Lower lobe of right lung (tissue), 2 donors: ENCODE data around the gene ELMO3. TPM values are rescaled to one million over a fixed set of nuclear protein-coding genes. Genes with fewer than 3 reads are reported as not detected.

Source experiments
- ATAC-seq, 2 donors: fragments of 200-7000 bp; cut with Tn5 transposase; one replicate each; pipeline ENCODE4 v1.9.1; 2020 to 2022; ENCODE audit warnings: mild to moderate bottlenecking in 2 of 2, moderate library complexity in 2 of 2
- DNase-seq: peaks from one replicate; pipeline ENCODE4 v3.0.0-alpha.2; 2020
- H3K27ac ChIP-seq: fragments of 200-600 bp; one replicate; pipeline ENCODE4 v1.8.0; 2022
- H3K27me3 ChIP-seq: fragments of 200-600 bp; one replicate; pipeline ENCODE4 v1.8.0; 2022; ENCODE audit warnings: low read depth
- H3K36me3 ChIP-seq: fragments of 200-600 bp; one replicate; pipeline ENCODE4 v1.8.0; 2022; ENCODE audit warnings: mild to moderate bottlenecking
- H3K4me1 ChIP-seq: fragments of 200-600 bp; one replicate; pipeline ENCODE4 v1.8.0; 2022
- H3K4me3 ChIP-seq: fragments of 200-600 bp; one replicate; pipeline ENCODE4 v1.8.0; 2022; ENCODE audit warnings: mild to moderate bottlenecking
- H3K9me3 ChIP-seq: fragments of 200-600 bp; one replicate; pipeline ENCODE4 v1.8.0; 2022
- CTCF ChIP-seq: fragments of 200-600 bp; IDR thresholded peaks from one replicate; pipeline ENCODE4 v1.8.0; 2022; ENCODE audit warnings: antibody characterized with exemption, mild to moderate bottlenecking
- intact Hi-C: fragments of 100-400 bp; cut with DNase I; formaldehyde crosslinking; loops from one replicate; pipeline ENCODE4 v1.11.0; 2022
- total RNA-seq: library from RNA; stranded (reverse); fragmentation: NEBNext Ultra II Directional; extraction: Animal tissue kit (Norgen Biotek cat#: 25700); gene quantifications from one replicate; pipeline ENCODE4 v1.2.1, GENCODE V29; 2021
- donor health status: DM: no; HTN: yes; CAD: no; lungs with severe emphysema.

Gene ELMO3
- total RNA-seq, 1 donor from 2014 or later: 14.9 TPM

- Histone ChIP-seq H3K27me3 (peaks cover 11% of the 10 kb centered on the region), H3K4me3 (peak overlapping the region; percentile 99), H3K4me1 (peaks cover 70% of the 10 kb centered on the region), H3K9me3 (no peaks in the 10 kb centered on the region), H3K27ac (peak overlapping the region; percentile 93), H3K36me3 (no peaks in the 10 kb centered on the region)
- intact Hi-C loops: no loop called here
- TF ChIP-seq CTCF: peak; percentile 48
- DNase-seq (peak; percentile 84), ATAC-seq (peak; percentile 46 to 49)
These were observed 47.3 kb downstream of the ELMO3 start for GRCh38 chr16:67246081-67246755.

GRCh38 chr16:67246756-67247191, 47.8 kb downstream of the ELMO3 start:
- Histone ChIP-seq H3K36me3 (no peaks in the 10 kb centered on the region), H3K4me3 (peak overlapping the region; percentile 99), H3K27ac (peak overlapping the region; percentile 93), H3K4me1 (peaks cover 65% of the 10 kb centered on the region), H3K9me3 (no peaks in the 10 kb centered on the region), H3K27me3 (peaks cover 11% of the 10 kb centered on the region)
- ATAC-seq (peak; percentile 86), DNase-seq (peak; percentile 95)
- intact Hi-C loops: no loop called here
- no peak for TF ChIP-seq CTCF

- no peak for TF ChIP-seq CTCF
- DNase-seq (peak; percentile 99), ATAC-seq (peak; percentile 90 to 93)
- Histone ChIP-seq H3K4me3 (peak within 1 kb of the TSS; percentile 99), H3K4me1 (peaks cover 58% of the 10 kb centered on the region), H3K36me3 (no peaks in the 10 kb centered on the region), H3K9me3 (no peaks in the 10 kb centered on the region), H3K27ac (peak within 1 kb of the TSS; percentile 93), H3K27me3 (peaks cover 11% of the 10 kb centered on the region)
- intact Hi-C loops: no loop called here
These were observed 48.5 kb downstream of the ELMO3 start, which contains the start of gene FHOD1 for GRCh38 chr16:67247192-67248072. FHOD1 (minus strand) TSS chr16:67247481; CDS start chr16:67247410, 71 bp downstream.

GRCh38 chr16:67248073-67248400, 49.1 kb downstream of the ELMO3 start:
- H3K9me3 ChIP-seq: no peaks in the 10 kb centered on the region
- DNase-seq (no peak), ATAC-seq (no peak)
- H3K27me3 ChIP-seq: peaks cover 11% of the 10 kb centered on the region
- H3K27ac ChIP-seq: no peak overlapping the region
- TF ChIP-seq CTCF: no peak
- peaks cover 52% of the 10 kb centered on the region for H3K4me1 ChIP-seq
- intact Hi-C loops: no loop called here
- no peaks in the 10 kb centered on the region for H3K36me3 ChIP-seq
- peak overlapping the region; percentile 99 for H3K4me3 ChIP-seq

GRCh38 chr16:67248401-67249177, 49.7 kb downstream of the ELMO3 start, which contains the start of gene SLC9A5:
SLC9A5 (plus strand) TSS chr16:67248979; CDS start chr16:67249015, 36 bp downstream.
- ATAC-seq (no peak), DNase-seq (peak; percentile 54)
- peaks cover 11% of the 10 kb centered on the region for H3K27me3 ChIP-seq
- peak within 1 kb of the TSS; percentile 99 for H3K4me3 ChIP-seq
- no peaks in the 10 kb centered on the region for H3K36me3 ChIP-seq
- peaks cover 46% of the 10 kb centered on the region for H3K4me1 ChIP-seq
- H3K27ac ChIP-seq: peak within 1 kb of the TSS; percentile 93
- intact Hi-C loops: no loop called here
- no peaks in the 10 kb centered on the region for H3K9me3 ChIP-seq
- no peak for TF ChIP-seq CTCF
